ENCODE measurements around the gene ICA1.
"Not testable (repeated sequence)": the region's sequence is repeated elsewhere in the genome, so short reads cannot be mapped to it uniquely, and the experiment has no call there.

ICA1 gene

DNA sequence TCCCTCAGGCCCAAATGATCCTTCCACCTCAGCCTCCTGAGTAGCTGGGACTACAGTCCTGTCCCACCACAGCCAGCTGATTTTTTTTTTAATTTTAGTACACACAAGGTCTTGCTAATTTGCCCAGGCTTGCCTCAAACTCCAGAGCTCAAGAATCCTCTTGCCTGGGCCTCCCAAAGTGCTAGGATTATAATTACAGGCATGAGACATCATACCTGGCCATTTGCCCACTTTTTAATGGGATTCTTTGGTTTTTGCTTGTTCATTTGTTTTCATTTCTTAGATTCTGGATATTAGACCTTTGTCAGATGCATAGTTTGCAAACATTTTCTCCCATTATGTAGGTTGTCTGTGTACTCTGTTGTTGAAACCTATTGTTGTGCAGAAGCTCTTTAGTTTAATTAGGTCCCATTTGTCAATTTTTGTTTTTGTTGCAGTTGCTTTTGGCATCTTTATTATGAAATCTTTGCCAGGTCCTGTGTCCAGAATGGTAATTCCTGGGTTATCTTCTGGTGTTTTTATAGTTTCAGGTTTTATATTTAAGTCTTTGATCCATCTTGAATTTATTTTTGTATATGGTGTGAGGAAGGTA, 198.2 kb downstream of the ICA1 start (continued):
- TF ChIP-seq ZNF148 (tag by site-specific recombination; IDR thresholded peaks at IDR 0.05; ENCODE audit: borderline replicate concordance) (no peak), SETDB1 (IDR thresholded peaks at IDR 0.05; ENCODE audit: insufficient read length, low read length) (no peak), PRDM6 (tag by site-specific recombination; IDR thresholded peaks at IDR 0.05) (0 out of 2 replicates have a peak, but pooled peaks have one; percentile 26), KLF8 (tag by site-specific recombination; IDR thresholded peaks at IDR 0.05) (peak; percentile 60), OSR2 (tag by site-specific recombination; IDR thresholded peaks at IDR 0.05) (peak; percentile 66; the same call in 1 of the 2 replicates), ZNF146 (tag by site-specific recombination; IDR thresholded peaks at IDR 0.05) (no peak; the same call in 1 of the 2 replicates), ZNF121 (tag by site-specific recombination; IDR thresholded peaks at IDR 0.05) (no peak), TCF7L2 (IDR thresholded peaks at IDR 0.05; ENCODE audit: borderline replicate concordance, low read depth, low read length) (no peak), GLIS2 (tag by site-specific recombination; IDR thresholded peaks at IDR 0.05) (no peak), WT1 (tag by site-specific recombination; IDR thresholded peaks at IDR 0.05) (peak; percentile 74), ZNF585B (tag by site-specific recombination; IDR thresholded peaks at IDR 0.05) (no peak), ZNF350 (tag by site-specific recombination; IDR thresholded peaks at IDR 0.05) (0 out of 2 replicates have a peak, but pooled peaks have one; percentile 24), ZFP37 (tag by site-specific recombination; IDR thresholded peaks at IDR 0.05) (no peak), KLF9 (tag by site-specific recombination; IDR thresholded peaks at IDR 0.05; ENCODE audit: low read depth) (no peak), IKZF3 (tag by site-specific recombination; IDR thresholded peaks at IDR 0.05) (no peak), GFI1B (tag by site-specific recombination; IDR thresholded peaks at IDR 0.05) (0 out of 2 replicates have a peak, but pooled peaks have one; percentile 27), ZNF561 (tag by site-specific recombination; IDR thresholded peaks at IDR 0.05; ENCODE audit: borderline replicate concordance) (no peak), MYNN (tag by site-specific recombination; IDR thresholded peaks at IDR 0.05; ENCODE audit: borderline replicate concordance) (no peak), ZNF600 (tag by site-specific recombination; IDR thresholded peaks at IDR 0.05) (no peak), ZNF366 (tag by site-specific recombination; conservative IDR thresholded peaks at IDR 0.05) (peak; percentile 80)
- TF ChIP-seq, protein P1, sequence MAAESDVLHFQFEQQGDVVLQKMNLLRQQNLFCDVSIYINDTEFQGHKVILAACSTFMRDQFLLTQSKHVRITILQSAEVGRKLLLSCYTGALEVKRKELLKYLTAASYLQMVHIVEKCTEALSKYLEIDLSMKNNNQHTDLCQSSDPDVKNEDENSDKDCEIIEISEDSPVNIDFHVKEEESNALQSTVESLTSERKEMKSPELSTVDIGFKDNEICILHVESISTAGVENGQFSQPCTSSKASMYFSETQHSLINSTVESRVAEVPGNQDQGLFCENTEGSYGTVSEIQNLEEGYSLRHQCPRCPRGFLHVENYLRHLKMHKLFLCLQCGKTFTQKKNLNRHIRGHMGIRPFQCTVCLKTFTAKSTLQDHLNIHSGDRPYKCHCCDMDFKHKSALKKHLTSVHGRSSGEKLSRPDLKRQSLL (tag by site-specific recombination; IDR thresholded peaks at IDR 0.05), result no peak

DNA sequence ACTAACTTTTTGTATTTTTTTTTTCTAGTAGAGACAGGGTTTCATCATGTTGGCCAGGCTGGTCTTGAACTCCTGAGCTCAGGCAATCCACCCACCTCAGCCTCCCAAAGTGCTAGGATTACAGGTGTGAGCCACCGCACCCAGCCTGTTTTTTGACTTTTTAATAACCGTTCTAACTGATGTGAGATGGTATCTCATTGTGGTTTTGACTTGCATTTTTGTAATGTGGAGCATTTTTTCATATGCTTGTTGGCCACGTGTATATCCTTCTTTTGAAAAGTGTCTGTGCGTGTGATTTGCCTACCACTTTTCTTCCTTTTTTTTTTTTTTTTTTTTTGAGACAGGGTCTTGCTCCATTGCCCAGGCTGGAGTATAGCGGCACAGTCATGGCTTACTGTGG, 198.7 kb downstream of the ICA1 start:
- H3K4me1 ChIP-seq (ENCODE audit: control insufficient read depth, insufficient read depth, low read length); H3K9me3 ChIP-seq (ENCODE audit: control insufficient read depth, insufficient read depth, low read depth, low read length); CTCF ChIA-PET; H3K4me3 ChIP-seq (ENCODE audit: low read depth, low read length); POLR2A ChIA-PET; H3K27ac ChIP-seq (ENCODE audit: extremely low read depth, low read depth, low read length): not testable (repeated sequence)
- peaks cover 0 to 11% of the 10 kb centered on the region in 2 experiments for H3K36me3 ChIP-seq (ENCODE audit: control insufficient read depth in 2 of 2, insufficient read depth in 1 of 2, low read length in 2 of 2)

All from HEK293 (cell line).